SK-N-SH treated with all-trans-retinoic acid at 6 μM for 48 hours (cell line): Measurements from ENCODE around the gene TNIK.

Experiments
- ARNTL ChIP-seq: fragments of 450-650 bp; formaldehyde crosslinking; IDR thresholded peaks from 2 replicates; pipeline ENCODE4 v1.5.0; 2020; ENCODE audit warnings: low read depth, mild to moderate bottlenecking, moderate library complexity, borderline replicate concordance
- ISL1 ChIP-seq: fragments of 250-450 bp; sonication (Bioruptor Pico); IDR thresholded peaks from 2 replicates; pipeline ENCODE4 v2.1.2; 2022; ENCODE audit warnings: mild to moderate bottlenecking, moderate library complexity
- RARB ChIP-seq: fragments of 250-450 bp; sonication (Bioruptor Pico); IDR thresholded peaks from 2 replicates; pipeline ENCODE4 v1.8.0; 2021; ENCODE audit warnings: mild to moderate bottlenecking, moderate library complexity
- TCF4 ChIP-seq: fragments of 250-450 bp; sonication (Bioruptor Pico); IDR thresholded peaks from 2 replicates; pipeline ENCODE4 v1.8.0; 2021; ENCODE audit warnings: mild to moderate bottlenecking, moderate library complexity, borderline replicate concordance
- ZC3H10 ChIP-seq: fragments of 250-450 bp; sonication (Bioruptor Pico); IDR thresholded peaks from 2 replicates; pipeline ENCODE4 v1.5.1; 2021; ENCODE audit warnings: mild to moderate bottlenecking, moderate library complexity
- ZFP3 ChIP-seq: fragments of 250-450 bp; sonication (Bioruptor Pico); IDR thresholded peaks from 2 replicates; pipeline ENCODE4 v1.5.0; 2020; ENCODE audit warnings: mild to moderate bottlenecking, moderate library complexity
- ZFP30 ChIP-seq: fragments of 450-650 bp; formaldehyde crosslinking; IDR thresholded peaks from 2 replicates; pipeline ENCODE4 v1.5.0; 2022; ENCODE audit warnings: mild to moderate bottlenecking, moderate library complexity
- ZNF8 ChIP-seq: fragments of 450-650 bp; formaldehyde crosslinking; IDR thresholded peaks from 2 replicates; pipeline ENCODE4 v1.5.0; 2020; ENCODE audit warnings: mild to moderate bottlenecking, moderate library complexity
- TF ChIP-seq, protein P1 (sequence below): fragments of 250-450 bp; sonication (Bioruptor Pico); IDR thresholded peaks from 2 replicates; pipeline ENCODE4 v1.5.1; 2021; ENCODE audit warnings: mild to moderate bottlenecking, moderate library complexity

DNA sequence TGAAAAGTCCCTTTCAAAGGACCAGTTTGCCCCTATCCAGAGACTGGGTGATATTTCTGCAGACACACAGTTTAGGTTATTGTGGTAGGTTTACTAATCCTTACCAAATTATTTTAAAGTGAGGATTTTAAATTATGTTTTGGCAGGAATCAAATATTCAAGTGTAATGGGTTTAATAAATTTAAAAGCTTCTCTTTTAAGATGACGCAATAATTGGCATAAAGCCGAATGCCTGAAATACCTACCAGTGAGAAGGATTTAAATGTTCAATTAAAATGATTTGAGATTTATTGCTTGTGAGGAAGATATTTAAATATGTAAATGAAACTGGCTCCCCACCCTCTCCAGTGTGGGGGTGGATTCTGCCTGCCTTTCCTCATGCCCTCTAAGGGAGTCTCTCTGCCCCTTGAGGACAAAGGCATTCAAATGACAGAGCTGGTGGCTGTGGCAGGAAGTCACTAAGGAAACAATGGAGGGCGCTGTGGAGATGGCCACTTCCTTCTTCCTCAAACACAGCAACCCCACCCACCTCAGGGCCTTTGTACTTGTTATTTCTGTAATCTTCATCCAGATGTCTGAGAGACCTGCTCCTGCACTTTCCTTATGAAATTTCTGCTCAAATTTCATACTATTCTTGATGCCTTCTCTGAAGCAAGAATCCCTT lies 131.7 kb downstream of the TNIK start:
- TF ChIP-seq ARNTL (CRISPR knock-in tag), result no peak
- TF ChIP-seq, protein P1, sequence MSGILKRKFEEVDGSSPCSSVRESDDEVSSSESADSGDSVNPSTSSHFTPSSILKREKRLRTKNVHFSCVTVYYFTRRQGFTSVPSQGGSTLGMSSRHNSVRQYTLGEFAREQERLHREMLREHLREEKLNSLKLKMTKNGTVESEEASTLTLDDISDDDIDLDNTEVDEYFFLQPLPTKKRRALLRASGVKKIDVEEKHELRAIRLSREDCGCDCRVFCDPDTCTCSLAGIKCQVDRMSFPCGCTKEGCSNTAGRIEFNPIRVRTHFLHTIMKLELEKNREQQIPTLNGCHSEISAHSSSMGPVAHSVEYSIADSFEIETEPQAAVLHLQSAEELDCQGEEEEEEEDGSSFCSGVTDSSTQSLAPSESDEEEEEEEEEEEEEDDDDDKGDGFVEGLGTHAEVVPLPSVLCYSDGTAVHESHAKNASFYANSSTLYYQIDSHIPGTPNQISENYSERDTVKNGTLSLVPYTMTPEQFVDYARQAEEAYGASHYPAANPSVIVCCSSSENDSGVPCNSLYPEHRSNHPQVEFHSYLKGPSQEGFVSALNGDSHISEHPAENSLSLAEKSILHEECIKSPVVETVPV (CRISPR knock-in tag), result no peak
- TF ChIP-seq ZFP30 (CRISPR knock-in tag), result no peak
- TF ChIP-seq ZFP3 (CRISPR knock-in tag), result no peak
- TF ChIP-seq ZC3H10 (CRISPR knock-in tag), result no peak
- TF ChIP-seq TCF4 (CRISPR knock-in tag), result no peak
- no peak for TF ChIP-seq ZNF8 (CRISPR knock-in tag)
- TF ChIP-seq ISL1 (CRISPR knock-in tag), result peak; percentile 60; the same call in 1 of the 2 replicates
- TF ChIP-seq RARB (CRISPR knock-in tag), result no peak
